Measurements from ENCODE around the gene GPR161.

DNA sequence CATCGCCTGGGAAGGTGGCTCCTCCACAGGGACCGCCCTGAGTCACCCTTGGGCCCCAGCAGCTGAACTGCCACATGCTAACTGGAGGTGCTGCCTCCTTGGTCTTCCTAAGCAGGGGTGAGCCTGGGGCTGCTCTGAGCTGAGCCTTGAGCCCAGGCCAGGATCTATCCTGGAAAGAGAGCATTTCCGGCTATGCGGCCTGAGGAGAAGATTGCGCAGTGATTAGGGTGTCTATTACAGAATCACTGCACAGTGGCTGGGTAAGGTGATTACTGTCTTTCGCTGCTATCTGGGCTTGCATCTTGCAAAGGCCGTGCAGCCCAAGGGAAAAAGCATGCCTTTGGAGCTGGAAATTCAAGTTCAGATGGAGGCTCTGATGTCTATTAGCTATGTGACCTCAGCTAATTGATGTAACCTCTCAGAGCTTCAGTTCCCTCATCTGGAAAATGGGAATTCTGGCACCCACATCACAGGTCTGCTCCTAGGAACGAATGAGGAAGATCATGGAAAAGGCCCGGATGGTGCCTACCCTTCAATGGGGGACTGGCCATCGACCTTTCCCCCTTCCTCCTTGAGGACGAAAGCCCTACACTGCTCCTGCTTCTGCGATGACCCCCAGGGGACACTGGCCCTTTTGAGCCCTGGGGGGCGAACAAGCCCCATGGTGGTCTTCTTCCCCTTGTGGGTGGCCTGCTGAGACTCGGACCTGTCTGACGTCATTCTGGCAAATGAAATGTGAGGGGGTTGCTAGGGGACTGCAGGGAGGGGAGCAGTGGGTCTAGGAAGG lies 38.0 kb downstream of the GPR161 start:
- TF ChIP-seq, protein P1, sequence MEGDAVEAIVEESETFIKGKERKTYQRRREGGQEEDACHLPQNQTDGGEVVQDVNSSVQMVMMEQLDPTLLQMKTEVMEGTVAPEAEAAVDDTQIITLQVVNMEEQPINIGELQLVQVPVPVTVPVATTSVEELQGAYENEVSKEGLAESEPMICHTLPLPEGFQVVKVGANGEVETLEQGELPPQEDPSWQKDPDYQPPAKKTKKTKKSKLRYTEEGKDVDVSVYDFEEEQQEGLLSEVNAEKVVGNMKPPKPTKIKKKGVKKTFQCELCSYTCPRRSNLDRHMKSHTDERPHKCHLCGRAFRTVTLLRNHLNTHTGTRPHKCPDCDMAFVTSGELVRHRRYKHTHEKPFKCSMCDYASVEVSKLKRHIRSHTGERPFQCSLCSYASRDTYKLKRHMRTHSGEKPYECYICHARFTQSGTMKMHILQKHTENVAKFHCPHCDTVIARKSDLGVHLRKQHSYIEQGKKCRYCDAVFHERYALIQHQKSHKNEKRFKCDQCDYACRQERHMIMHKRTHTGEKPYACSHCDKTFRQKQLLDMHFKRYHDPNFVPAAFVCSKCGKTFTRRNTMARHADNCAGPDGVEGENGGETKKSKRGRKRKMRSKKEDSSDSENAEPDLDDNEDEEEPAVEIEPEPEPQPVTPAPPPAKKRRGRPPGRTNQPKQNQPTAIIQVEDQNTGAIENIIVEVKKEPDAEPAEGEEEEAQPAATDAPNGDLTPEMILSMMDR (IDR thresholded peaks at IDR 0.05; ENCODE audit: insufficient read depth, low read depth, low read length) = no peak
- TF ChIP-seq EZH2 (IDR thresholded peaks at IDR 0.05; ENCODE audit: insufficient read depth, low read length) = no peak

All from astrocyte (in vitro differentiated cells and primary cell).